Measurements from ENCODE around the gene CHD1. TPM values are rescaled to one million over a fixed set of nuclear protein-coding genes. Genes with fewer than 3 reads are reported as not detected.

CHD1 gene
- total RNA-seq, 1 donor: 32.6 TPM

DNA sequence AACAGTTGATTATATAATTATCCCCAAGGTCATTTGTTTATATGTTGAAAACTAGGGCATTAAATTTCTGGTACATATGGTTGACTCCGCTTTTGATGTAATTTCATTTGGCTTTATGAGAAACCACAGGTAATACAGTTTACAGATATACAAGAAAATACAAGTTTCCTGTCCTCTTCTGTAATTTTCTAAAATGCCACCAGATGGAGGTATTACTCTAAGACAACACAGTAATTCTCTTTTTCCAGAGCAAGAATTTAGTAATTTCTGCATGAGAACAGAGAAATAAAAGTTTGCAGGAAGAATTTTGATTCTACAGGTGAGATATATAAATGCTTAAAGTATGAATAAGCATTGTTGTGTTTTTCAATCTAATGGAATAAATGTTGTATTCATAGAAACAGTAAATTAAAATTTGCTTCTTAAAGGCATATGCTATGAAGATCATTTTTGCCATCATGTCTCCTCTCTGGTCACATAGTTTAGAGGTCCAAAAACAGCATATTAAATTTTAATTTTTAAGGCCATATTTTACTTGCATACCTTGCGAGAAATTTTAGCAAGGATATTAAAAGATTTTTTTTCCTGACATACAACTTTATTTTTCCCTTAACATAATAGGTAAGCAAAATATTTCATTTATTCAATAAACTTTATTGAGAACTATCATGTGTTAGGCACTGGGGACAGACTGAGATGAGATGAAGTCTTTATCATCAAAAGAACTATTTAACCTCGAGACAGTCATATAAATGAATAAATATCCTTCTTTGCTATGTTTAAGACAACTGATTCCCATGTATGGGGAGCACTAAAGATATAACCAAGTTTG lies 22.7 kb downstream of the CHD1 start:
- DNase-seq (ENCODE audit: low read depth in 2 of 3, low spot score in 2 of 3): peak in 2 of 3 donors; percentile 52 to 78

GRCh38 chr5:98904780-98905179 lies 24.0 kb downstream of the CHD1 start:
- DNase-seq (ENCODE audit: low read depth in 2 of 3, low spot score in 2 of 3): no peak

DNA sequence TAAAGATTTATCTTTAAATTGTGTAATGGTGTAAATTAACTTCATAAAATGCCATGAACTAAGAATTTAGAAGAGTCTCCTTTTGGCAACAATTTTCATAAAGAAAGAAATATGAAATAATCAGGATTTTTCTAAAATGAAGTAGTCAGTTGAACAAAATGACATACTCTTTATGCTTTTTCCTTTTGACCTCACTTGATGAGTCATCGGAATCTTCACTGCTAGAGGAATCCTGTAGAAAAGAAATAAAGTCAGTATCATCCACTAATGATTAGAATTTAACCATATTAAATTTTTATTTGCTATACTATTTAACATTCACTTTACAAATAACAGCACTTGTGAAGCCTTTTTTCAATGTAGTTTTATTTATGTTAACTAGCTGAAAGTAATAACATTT lies 26.1 kb downstream of the CHD1 start:
- no peak for DNase-seq (ENCODE audit: low read depth in 2 of 3, low spot score in 2 of 3)

DNA sequence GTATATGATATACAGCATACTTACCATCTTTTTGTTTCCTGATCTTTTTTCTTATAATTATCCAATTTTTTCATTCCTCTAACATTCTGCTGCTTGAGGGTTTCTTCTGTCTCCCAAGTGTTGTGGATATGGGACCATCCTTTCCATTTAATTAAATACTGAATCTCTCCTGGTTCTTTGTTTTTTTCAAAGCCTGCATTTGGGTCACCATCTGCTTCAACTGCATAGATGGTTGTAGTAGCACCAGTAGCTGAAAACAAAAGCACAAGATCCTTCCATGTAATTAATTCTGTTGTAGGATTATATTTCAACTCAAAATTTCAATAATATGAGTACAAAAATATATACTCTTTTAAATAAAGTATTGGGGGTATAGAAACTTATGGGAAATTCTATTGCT lies 29.4 kb downstream of the CHD1 start:
- DNase-seq (ENCODE audit: low read depth in 2 of 3, low spot score in 2 of 3): no peak

DNA sequence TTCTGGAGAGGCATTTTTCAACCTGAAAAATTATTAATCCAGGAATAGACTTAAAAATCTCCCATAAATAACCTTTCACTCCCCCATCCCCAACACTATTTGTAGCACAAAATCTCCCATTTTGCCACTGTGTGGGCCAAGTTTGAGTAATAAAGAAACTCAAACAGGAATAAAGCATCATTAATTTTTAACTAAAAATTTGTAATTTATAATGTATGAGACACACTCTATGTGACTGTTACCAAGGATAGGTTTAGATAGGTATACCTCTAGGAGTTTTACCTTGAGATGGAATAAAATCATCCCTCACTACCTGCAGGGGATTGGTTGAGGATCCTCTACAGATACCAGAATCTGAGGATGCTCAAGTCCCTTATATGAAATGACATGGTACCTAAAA lies 30.1 kb downstream of the CHD1 start:
- no peak for DNase-seq (ENCODE audit: low read depth in 2 of 3, low spot score in 2 of 3)

- DNase-seq (ENCODE audit: low read depth in 2 of 3, low spot score in 2 of 3): no peak
These were observed 37.2 kb downstream of the CHD1 start for GRCh38 chr5:98891591-98891990.

DNA sequence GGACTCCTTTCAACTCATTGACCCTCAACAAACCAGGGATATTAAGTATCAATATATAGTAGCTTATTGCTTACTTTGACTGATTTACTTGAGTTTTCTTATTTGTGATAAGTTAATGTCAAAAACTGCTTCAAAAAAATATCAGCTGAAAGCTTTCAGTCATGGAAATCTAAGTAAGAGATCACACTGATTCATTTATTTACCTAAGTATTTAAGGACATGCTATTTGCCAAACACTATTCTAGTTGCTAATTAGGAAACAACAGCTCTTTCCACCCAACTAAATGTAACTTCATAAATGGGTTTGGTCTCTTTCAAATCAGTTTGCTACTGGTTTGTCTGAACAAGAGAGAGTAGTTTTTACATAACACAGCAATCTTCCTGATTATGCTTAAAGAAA lies 48.2 kb downstream of the CHD1 start:
- DNase-seq (ENCODE audit: low read depth in 2 of 3, low spot score in 2 of 3): no peak

DNA sequence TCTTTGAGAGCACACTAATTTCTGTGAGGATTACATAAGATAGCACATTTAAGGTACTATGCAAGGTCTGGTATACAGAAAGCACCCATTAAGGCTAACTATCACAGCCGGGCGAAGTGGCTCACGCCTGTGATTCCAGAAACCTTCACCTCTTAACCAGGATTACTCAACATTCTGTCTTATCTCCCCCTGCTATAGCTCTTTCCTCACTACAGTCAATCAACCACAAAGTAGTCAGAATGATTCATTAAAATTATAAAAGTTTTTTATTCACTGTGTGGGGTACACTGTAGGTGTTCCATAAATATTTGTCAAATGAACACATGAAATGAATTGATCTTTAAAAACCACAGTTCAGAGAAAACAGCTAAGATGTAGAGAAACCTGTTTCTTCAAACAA lies 48.7 kb downstream of the CHD1 start:
- no peak for DNase-seq (ENCODE audit: low read depth in 2 of 3, low spot score in 2 of 3)

DNA sequence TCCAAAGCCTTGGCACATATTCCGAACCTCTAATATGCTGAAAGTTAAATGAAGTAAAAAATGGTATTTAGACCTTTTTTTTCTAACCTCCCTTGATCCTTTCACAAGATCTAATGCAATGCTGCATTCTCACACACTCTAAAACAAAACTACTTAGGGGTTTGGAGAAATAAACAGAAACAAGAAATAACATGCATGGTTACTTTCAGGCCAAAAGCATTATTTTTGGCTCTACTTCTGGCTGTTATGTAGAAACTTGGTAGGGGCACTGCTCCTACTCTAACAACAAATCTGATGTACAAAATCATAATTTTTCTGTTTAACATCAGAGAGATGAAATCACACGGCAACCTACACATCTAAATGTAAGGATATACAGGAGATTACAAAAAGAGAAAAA lies 51.2 kb downstream of the CHD1 start:
- no peak for DNase-seq (ENCODE audit: low read depth in 2 of 3, low spot score in 2 of 3)

DNA sequence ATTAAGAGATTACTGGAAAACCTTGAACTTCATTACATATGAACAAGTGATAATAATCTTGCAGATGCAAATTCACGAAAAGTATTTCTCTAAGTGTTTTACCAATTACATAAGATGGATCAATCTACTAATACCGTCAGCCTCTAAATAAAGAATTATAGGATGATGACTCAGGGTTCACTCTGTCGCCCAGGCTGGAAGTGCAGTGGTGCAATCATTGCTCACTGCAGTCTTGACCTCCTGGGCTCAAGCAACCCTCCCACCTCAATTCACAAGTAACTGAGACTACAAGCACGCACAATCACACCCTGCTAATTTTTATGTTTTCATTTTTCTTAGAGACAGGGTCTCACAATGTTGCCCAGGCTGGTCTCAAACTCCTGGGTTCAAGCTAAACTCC lies 56.1 kb downstream of the CHD1 start:
- no peak for DNase-seq (ENCODE audit: low read depth in 2 of 3, low spot score in 2 of 3)

DNA sequence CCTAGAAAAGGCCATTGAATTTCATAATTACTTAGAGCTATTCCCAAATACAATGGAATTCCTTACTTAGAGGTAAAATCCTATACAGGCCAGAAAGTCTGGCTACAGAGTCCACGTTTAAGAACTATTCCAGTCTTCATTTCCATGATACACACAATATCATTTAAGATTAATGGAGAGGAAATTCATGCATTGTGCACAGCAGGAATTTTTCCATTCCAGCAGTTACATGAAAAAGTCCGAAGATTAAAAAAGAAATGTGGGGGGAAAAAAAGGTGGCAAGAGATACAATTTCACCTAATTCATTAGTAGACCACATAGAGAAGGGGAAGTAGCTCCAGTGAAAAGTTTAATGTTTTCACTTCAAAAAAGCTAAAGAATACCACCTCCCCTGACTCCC lies 63.1 kb downstream of the CHD1 start:
- no peak for DNase-seq (ENCODE audit: low read depth in 2 of 3, low spot score in 2 of 3)

GRCh38 chr5:98847054-98847453 lies 81.8 kb downstream of the CHD1 start:
- DNase-seq (ENCODE audit: low read depth in 2 of 3, low spot score in 2 of 3): no peak

DNA sequence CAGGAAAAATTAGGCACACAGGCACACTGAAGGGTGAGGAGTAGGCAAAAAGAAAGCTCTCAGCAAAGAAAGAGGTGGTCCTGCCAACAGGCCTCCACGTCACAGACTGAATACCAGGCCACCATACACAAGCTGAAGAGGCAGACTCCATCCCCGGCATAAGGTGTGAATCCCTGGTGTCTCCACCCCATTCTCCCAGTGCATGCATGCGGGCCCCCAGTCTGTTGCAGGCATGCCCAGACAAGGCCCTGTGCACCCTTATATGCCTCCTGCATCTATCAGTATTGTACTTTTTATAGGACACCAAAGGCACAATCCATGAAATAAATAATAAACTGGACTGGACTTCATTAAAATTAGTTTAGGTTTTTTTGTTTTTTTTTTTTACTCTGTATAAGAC lies 82.3 kb downstream of the CHD1 start:
- no peak for DNase-seq (ENCODE audit: low read depth in 2 of 3, low spot score in 2 of 3)

DNA sequence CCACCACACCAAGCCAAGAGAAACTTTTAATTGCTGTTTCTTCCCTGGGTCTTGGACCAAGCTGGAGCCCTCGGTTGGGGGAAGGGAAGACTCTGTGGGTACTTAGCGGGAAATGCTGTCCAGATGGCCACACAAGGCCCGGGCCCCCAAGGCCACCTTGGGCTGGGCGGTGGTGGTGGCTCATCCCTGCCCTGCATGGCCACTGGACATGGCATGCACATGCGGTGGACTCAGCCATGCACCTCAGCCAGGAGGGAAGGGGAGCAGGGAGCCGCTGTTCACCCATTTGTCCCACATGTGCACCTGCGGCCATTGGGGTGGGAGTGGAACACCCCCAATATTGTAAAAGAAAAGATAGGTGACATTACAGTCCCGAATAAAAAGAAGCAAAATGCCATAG lies 82.9 kb downstream of the CHD1 start:
- no peak for DNase-seq (ENCODE audit: low read depth in 2 of 3, low spot score in 2 of 3)

DNA sequence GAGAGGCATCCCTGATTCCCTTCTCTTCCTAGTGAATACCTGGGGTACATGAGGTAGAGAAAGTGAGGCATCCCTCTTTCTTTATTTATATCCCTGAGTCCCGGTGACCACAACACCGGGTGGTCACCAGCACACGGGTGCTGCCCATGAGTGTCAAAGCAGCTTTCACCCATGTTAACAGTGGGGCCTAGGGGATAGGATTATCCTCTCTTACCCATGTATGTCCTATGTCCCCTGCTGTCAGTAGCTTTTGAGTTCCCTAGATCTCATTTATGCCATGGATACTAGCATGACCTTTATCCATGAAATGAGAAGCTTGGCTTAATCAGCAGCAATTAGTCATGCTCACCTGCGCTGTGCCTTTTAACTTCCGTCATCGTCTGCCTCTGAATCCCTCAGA lies 83.9 kb downstream of the CHD1 start:
- DNase-seq (ENCODE audit: low read depth in 2 of 3, low spot score in 2 of 3): no peak

DNA sequence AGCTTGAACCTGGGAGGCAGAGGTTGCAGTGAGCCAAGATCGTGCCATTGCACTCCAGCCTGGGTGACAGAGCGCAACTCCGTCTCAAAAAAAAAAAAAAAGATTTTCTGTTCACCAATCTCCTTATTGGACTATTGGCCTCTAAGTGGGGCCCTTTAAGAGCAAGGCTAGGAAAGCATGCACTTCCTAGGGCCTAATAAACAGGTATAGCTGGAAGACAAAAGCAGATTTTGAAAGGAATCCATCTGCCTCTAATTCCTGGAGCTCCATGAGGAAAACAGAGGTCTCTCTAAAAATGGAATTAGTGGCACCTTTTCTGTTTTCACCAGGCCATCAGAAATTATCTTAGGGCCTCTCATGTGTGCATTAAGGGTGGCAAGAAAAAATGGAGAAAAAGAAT lies 85.3 kb downstream of the CHD1 start:
- no peak for DNase-seq (ENCODE audit: low read depth in 2 of 3, low spot score in 2 of 3)

DNA sequence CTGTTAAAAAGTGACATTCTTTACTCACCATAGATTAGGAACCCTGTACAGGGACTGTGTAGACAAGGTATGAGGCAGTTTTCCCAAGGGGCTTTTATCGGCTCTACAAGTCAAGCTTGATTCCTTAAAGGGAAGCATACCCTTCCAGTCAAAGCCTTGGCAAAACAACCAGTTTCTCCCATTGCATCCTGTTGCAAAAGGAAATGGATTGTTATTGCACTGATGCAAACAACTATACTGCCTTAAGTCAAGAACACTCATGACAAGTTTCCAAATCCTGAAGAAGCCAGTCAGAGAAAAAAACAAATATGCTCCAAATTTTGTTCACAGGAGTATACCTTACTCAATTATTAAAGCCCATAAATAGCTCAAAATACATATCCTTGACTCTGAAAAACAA lies 87.9 kb downstream of the CHD1 start:
- DNase-seq (ENCODE audit: low read depth in 2 of 3, low spot score in 2 of 3): no peak

DNA sequence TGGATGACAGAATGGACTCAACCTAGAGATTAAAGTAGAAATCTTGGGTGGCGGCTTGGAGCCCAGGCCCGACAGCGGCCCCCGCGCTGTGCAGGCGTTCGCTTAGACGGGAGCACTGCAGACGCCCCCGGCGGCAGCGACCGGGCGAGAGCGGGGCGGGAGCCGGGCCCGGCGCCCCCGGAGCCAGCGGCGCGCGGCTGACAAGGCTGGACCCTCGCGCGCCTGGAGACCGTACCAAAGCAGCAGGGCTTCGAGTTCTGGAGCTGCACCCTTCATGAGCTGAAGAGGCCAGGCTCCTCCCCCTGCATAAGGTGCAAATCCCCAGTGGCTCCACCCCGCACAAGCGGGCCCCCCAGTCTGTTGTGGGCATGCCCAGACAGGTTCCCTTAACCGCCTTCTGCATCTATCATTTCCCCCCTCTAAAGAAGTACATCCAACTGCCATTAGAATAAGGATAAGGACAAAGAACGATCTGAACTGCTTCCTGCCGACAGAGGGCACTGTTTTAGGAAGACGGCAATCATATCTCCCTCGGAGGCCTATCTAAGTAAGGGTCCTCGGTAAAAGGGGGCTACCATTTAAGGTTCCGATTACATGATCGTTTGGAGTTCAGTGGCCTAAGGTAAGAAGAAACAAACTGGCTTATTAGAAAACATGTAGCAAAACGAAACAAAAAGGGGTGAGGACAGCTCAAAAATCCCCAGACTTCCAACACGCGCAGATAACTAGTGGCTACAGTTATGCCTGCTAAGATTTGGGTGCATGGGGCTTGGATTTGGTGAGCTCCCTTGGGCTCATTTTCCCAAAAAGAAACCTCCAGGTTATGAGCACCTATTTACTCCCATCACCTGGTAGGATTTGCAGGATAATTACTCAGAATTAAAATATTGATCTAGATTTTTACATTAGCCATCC lies 89.1 kb downstream of the CHD1 start:
- peak; percentile 2 to 21 (median 19) for DNase-seq (ENCODE audit: low read depth in 2 of 3, low spot score in 2 of 3)

GRCh38 chr5:98836175-98836574 lies 92.6 kb downstream of the CHD1 start:
- DNase-seq (ENCODE audit: low read depth in 2 of 3, low spot score in 2 of 3): no peak

- no peak for DNase-seq (ENCODE audit: low read depth in 2 of 3, low spot score in 2 of 3)
These were observed 101.1 kb downstream of the CHD1 start for GRCh38 chr5:98827588-98828284.

- DNase-seq (ENCODE audit: low read depth in 2 of 3, low spot score in 2 of 3): peak in 2 of 3 donors; percentile 18 to 42
These were observed 101.6 kb downstream of the CHD1 start for GRCh38 chr5:98827161-98827560.

Measured in hematopoietic multipotent progenitor cell (in vitro differentiated cells).